Activated T-helper 1 cell treated with Interleukin-2 at 50 U/mL for 16 hours (primary cell): ENCODE measurements around the gene ZNF823.

Experiments
- DNase-seq: peaks from one replicate; pipeline ENCODE4 v3.0.0-alpha.2; 2020; ENCODE audit warnings: low read depth

ZNF823 gene

DNA sequence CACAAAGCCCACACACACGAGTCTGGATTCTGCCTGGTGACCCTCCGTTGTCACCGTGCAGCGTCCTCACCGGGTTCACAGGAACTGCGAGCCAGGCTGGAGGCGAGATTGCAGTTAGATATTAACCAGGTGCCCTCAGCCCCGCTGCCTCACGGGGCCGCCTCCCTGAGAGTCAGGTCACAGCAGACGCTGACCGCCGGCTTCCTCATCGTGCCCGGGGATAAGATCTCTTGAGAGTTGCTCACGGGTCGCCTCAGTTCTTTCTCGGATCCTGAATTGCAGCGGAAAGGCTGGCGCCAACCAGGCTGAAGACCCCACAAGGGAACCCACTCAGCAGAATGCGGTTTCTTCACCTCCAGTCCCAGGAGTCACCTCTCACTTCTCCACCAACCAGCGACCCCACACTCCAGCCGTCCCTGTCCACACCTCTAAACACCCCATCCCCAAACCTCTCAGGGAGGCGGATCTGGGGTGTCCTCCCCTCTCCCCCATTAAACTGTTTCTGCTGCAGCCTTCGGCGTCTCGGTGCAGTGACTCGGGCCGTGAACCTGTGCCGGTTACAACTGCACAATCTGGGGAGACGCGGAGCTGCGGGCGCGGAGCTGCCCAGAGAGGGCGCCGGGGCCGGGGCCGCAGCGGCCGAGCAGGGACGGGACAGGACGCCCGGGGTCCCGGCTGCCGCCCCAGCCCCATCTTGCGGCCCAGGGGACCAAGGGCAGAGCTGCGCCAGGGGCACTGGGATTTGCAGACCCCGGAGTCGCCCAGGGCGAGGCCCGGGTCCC is 591 bp downstream of the ZNF823 start:
- peak; percentile 7 for DNase-seq

DNA sequence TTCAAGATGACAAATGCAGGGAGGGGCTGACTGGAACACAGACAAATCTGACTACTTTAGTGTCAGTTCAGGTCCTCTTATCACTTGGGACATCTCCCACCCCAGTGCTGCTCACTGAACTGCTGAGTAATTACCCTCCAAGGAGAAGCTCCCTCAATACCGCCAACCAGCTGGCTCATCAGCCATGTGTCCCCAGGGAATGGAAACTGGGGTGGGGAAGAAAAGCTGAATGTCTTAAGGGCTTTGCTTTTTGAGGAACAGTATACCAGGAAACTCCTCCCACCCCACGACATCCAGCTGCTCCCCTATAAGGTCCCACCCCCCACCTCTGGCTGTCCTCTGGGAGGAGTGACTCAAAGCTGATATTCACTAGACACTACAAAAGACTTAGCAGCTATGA is 2.0 kb downstream of the ZNF823 start:
- no peak for DNase-seq

DNA sequence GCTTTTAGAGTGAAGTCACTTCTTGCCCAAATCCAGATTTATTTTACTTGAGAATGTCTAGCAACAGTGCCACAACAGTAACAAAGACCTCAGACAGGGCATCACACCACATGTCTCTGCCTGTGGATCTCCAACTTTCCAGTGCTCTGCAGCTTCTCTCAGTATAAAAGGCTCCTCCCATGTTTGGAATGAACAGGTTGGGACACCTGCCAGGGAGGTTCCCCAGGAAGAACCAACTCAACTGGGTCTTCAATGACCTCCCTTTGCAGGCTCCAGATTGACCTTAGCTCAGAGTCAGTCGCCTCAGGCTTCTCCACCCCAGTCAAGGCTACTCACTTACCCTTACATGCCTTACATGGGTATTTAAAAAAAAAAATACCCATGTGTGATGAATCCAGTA is 3.4 kb downstream of the ZNF823 start:
- DNase-seq = no peak

DNA sequence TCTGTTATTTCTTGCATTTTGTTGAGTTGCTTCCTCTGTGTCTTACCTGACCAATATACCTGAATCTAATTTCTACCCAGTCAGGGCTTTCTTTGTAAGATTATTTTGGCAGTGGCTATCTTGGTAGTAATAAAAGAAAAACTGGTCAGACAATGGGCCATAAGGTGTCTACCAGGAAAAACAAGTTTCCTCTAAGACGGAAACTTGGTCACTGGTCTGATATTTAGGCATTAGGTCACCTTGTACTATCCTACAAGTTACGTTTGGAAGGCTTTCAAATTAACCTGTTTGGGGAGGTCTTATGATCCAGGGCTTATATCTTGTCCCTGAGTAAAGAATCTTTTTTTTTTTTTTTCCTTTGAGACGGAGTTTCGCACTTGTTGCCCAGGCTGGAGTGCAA is 9.2 kb downstream of the ZNF823 start:
- DNase-seq = no peak

DNA sequence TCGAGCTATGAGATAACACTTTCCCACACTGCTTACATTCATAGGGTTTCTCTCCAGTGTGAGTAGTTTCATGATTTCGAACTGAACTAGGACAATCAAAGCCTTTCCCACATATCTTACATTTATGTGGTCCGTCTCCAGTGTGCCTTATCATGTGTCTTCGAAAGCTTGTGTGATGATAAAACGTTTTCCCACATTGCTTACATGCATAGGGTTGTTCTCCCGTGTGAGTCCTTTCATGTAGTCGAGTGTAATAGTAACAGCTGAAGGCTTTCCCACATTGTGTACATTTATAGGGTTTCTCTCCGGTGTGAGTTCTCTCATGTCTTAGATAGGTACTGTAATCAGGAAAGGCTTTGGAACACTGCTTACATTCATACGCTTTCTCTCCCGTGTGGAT is 16.3 kb downstream of the ZNF823 start:
- DNase-seq = no peak

DNA sequence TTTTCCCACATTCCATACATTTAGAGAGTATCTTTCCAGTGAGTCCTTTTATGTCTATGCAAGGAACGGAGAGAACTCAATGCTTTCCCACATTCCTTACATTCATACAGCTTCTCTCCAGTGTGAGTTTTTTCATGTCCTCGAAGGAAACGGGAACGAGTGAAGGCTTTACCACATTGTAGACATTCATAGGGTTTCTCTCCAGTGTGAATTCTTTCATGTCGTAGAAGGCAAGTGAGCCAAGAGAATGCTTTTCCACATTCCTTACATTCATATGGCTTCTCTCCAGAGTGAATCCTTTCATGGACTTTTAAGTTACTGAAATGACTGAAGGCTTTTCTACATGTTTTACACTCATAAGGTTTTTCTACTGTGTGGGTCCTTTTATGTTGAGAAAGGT is 17.1 kb downstream of the ZNF823 start:
- no peak for DNase-seq

DNA sequence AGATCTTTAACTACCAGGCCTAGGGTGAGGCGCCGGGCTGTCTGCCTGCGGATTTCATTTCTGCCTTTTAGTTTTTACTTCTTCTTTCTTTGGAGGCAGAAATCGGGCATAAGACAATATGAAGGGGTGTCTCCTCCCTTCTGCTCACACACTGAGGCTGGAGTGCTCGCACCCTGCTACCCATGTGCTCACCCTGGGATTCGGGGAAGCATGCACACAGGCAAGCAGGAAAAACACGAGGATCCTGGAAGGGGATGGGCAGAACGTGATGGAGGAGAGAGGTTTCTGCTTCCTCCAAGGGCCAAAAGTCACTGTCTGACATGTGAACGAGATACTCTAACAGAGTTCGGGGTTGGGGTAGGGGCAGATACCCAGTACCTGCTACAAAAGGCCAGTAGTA is 28.4 kb downstream of the ZNF823 start:
- DNase-seq = no peak

DNA sequence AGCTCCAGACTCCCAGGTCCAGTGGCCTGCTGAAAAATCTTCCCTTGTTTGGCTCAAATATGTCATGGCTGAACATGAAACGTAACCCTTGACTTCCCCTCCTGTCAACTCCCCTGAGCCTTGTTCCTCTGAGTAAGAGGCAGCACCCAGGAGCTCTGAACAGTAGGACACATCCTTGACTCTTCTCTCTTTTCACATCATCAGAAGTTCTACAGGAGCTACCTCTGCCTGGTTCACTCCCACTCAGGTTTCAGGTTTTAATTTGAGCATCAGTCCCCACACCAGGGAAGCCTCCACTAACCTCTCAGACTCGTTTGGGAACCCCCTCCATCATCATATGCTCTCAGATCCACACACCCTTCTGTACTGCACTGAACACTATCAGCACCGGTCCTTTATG is 30.3 kb downstream of the ZNF823 start:
- no peak for DNase-seq

DNA sequence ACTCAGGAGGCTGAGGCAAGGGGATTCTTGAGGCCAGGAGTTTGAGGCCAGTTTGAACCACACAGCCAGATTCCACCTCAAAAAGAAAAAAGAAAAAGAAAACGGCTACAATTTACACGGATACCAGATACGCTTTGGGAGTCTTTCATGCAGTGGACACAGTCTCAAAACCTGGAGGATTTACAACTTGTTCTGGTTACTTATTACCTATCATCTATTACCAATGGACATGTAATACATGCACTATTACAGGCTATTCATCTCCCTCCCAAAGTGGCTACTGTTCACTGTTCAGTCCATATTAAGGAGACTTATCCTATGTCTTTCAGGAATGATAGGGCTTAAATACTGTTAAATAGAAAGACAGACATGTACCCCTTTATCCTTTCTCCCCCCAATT is 33.3 kb downstream of the ZNF823 start:
- DNase-seq = no peak

DNA sequence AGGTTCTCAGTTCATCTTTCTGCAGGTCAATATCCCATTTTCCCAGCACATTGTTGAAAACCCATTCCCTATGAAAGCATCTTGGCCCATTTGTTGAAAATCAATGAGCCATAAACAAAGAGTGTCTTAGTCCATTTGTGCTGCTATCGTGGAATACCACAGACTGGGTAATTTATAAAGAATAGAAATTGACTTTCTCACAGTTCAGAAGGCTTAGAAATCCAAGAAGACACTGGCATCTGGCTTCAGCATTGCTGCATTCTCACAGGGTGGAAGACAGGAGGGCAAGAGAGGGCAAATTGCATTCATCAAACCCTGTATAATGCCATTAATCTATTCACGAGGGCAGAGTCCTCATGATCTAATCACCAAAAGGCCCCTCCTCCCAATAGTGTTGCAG is 34.1 kb downstream of the ZNF823 start:
- DNase-seq = no peak

DNA sequence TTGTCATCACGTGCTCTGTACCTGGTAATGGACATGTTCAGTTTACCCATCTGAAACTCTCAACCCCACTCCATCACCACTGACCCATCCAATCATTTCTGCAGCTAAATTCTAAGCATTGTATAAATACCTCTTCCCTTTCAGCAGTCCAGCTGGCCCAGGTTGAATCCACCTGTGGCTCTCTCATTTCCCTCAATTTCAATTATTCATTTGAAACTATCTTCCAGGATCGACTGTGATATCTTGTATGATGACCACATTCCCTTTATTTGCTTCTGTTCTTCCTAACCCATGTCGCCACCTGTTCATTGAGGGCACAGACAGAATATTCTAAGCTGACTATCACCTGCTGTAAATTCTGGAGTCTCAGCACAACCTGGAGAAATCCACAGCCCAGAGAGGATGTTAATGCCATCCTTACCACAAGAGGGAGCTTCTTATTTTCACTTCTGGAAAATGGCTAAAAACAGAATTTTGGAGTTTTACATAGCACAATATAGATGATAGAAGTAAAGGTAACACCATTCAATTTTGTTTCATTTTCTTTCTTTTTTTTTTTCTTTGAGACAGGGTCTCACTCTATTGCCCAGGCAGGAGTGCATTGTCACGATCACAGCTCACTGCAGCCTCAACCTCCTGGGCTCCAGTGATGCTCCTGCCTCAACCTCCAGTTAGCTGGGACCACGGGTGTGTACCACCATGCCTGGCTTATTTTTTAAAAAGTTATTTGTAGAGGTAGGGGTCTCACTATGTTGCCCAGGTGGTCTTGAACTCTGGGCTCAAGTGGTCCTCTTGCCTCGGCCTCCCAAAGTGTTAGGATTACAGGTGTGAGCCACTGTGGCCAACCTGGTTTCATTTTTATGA is 38.6 kb downstream of the ZNF823 start:
- DNase-seq = no peak

DNA sequence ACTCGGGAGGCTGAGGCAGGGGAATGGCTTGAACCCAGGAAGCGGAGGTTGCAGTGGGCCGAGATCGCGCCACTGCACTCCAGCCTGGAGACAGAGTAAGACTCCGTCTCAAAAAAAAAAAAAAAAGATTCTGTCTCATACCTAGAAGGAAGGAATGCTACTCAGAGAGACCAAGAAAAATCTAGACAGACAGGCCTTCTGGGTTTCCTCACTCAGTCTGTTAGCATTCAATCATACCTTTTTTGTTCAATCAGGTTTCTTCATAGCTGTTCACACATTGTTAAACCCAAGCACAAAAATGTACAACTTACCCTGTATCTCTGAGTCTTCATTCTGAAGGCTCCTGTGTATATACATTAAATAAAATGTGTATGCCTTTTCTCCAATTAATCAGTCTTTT is 40.5 kb downstream of the ZNF823 start:
- DNase-seq = no peak

DNA sequence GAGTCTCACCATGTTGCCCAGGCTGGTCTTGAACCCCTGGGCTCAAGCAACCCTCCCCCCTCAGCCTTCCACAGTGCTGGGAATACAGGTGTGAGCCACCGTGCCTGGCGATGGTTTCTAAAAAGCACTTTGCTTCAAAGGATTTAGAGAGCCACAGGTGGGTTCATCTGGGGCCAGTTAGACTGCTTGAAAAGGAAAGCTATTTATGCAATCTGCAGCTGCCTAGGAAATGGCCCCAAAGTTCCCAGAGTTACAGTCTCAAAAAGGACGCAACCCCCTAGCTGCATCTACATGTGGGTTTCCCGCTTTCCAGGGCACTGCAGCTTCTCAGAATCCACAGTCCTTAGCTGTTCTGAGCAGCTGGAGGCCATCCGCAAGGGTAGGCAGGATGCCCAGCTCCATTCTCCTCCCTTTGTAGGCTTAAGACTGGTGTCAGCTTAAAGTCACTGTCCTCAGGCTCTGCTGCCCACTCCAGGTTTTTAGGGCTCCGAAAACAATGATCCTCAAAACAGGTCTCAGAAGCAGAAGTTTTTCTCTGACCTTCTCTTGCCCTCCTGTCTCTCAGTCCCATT is 41.4 kb downstream of the ZNF823 start:
- DNase-seq = no peak

DNA sequence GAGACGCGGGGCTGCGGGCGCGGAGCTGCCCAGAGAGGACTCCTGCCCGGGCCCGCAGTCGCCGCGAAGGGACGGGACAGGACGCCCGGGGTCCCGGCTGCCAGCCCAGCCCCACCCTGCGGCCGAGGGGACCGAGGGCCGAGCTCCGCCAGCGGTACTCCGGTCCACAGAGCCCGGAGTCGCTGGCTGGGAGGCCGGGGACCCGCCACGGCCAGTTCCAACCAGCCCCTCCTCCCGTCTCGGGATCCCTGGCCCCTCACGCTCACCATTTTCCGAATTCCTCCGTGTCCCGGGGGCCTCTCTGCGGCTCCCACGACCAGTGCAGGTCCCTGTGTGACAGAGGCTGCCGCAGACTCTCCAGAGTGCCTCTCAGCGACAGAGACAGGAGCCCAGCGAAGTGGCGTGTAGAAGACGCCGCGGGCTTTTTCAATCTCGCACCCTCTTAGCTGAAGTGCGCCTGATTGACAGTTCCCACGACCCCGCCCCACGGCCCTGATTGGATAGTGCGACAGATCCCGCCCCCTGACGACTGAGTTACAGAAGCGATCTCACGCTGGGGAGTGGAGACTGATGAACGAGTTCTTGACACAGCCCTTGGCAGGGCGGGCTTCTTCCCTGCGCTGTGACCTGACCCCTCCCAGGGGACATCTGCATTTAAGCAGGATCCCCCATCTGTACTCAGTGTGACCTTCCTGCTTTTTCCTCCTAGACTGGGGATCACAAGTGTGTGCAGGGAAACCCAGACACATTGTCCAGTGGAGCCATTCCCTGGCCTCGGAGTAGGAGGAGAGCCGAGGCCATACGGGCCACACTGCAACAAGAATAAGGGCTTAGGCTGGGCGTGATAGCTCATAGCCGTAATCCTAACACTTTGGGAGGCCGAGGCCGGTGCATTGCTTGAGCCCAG is 44.0 kb downstream of the ZNF823 start:
- DNase-seq = peak; percentile 30

DNA sequence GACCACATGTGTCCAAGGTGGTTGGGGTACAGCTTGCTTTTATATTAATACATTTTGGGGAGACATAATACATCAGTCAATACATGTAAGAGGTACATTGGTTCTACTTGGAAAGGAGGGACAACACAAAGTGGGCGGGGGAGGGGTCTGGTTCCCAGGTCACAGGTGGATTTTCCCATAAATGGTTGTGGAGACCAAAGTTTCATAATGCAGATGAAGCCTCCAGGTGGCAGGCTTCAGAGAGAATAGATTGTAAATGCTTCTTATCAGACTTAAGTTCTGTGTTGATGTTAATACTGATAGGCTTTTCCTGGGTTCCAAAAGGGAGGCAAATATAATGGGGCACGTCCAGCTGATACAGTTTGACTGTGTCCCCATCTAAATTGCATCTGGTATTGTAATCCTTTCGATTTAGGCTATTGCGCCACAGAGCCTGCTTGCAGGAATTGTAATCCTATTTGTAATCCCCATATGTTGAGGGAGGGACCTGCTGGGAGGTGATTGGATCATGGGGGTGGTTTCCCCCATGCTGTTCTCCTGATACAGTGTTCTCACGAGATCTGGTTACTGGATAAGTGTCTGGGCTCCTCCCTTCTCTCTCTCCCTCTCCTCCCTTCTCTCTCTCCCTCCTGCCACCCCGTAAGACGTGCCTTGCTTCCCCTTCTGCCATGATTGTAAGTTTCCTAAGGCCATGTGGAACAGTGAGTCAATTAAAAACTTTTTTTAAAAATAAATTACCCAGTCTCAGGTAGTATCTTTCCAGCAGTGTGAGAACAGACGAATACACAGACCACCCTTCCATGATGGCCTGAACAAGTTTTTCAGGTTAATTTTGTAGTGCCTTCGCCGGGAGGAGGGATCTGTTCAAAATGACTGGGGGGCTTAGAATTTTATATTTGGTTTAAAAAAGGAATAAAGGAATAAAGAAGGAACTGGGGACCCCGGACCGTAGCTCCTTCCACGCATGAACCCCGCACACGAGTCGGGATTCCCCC is 44.9 kb downstream of the ZNF823 start:
- no peak for DNase-seq

DNA sequence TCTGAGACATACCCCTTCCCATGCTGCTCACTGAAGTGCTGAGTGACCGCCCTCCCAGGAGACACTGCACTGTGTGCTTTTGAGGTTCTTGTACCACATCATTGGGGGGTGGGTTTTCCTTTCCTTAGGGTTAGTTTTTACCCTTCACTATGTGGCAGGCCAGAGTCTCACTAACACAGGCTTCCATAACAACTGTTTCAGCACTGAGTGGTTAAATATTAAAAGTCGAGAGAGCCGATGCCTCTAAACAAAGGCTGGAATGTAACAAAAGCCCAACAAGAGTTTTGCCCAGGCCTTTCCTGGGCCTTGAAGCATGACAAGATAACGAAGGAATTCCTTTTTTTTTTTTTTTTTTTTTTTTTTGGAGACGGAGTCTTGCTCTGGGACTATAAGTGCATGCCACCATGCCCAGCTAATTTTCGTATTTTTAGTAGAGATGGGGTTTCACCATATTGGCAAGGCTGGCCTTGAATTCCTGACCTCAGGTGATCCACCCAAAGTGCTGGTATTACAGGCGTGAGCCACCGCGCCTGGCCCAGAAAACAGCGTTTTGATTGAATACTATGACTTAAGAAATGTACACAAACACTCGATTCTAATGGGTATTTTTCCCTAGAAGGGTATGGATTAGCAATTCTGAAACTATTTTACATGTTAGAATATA is 46.5 kb downstream of the ZNF823 start:
- DNase-seq = no peak

DNA sequence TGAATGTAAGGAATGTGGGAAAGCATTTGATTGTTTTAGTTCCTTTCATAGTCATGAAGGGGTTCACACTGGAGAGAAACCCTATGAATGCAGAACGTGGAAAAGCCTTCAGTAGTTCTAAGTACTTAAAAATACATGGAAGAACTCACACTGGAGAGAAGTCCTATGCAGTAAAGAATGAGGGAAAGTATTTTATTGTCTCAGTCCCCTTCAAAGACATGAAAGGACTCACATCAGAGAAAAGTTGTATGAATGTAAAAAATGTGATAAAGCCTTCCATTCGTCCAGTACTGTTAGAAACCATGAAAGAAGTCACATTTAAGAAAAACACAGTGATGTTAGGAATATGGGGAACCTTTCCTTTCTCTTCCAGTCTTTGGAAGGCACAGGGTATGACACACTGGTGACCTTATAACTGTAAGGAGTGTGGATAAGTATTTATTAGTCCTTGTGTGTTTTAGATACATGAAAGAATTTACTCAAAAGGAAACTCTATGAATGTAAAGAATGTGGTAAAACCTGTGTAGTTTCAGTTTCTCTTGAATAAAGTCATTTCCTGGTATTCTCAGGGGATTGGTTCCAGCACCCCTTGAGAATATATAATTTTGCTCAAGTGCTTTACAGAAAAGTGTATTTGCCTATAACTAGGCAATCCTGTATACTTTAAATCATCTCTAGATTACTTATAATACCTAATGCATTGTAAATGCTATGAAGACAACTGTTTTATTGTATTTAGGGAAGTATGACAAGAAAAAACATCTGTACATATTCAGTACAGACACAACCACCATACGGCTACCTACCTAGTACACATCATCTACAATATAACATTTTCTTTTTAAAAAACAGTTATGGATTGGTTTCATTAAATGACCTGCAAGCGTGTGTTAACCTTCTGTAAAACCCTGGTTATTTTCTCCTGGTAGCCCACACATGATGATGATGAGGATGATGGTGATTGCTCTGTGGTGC is 52.8 kb downstream of the ZNF823 start:
- no peak for DNase-seq

DNA sequence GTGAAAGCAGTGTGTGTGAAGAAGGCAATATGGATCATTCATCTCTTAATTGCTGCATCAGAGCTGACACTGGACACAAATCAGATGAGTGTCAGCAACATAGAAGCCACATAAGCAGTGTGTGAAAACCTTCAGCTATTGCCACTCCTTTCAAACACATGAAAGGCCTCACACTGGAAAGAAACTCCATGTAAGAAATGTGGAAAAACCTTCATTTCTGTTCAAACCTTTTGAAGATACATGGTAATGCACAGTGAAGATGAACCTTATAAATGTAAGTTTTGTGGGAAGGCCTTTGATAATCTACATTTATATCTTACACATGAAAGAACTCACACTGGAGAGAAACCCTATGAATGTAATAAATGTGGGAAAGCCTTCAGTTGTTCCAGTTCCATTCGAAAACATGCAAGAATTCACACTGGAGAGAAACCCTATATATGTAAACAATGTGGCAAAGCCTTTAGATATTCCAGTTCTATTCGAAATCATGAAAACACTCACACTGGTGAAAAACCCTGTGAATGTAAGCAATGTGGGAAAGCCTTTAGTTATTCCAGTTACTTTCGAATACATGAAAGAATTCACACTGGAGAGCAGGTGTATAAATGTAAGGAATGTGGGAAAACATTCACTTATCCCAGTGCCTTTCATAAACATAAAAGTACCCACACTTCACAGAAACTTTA is 53.6 kb downstream of the ZNF823 start:
- DNase-seq = no peak
